Measurements from ENCODE around the gene MED15. TPM values are rescaled to one million over a fixed set of nuclear protein-coding genes. Genes with fewer than 3 reads are reported as not detected.

The MED15 gene
- total and polyA plus RNA-seq, 2 of the 8 experiments (the other 6 are each of a cell fraction or from before 2014, with no cell fraction given): 28.3 to 57.1 TPM

DNA sequence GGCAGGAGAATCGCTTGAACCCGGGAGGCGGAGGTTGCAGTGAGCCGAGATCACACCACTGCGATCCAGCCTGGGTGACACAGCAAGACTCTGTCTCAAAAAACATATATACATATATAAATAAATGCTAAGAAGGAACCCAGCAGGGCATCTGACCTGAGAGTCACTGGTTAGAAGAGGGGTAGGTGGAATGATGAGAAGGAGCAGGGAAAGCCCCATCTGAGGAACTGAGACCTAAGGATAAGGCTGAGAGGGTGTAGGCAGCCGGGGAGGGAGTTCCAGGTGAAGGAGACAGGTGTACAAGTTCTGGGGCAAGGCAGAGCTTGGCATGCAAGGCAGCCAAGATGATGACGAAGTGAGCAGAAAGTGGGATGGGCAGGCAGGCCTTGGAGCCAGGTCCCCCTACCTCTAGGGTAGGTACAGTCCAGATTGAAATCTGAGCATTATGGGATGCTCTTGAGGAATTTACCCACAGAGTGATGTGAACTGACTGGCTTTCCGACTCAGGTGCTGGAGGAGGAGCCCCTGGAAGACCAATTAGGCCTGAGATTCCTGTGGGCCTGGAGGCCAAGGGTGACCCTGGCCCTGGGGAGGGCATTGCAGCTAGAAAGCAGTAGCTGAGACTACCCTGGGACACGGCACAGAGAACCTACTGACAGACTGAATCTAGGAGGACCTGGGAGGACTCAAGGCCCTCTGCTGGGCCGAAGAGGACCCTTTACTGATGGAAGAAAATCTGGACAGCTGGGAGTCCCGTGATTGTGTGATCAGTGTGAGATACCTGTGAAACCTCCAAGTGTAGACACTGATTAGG lies 34.6 kb upstream of the MED15 start (continued):
- TF ChIP-seq, protein P1, sequence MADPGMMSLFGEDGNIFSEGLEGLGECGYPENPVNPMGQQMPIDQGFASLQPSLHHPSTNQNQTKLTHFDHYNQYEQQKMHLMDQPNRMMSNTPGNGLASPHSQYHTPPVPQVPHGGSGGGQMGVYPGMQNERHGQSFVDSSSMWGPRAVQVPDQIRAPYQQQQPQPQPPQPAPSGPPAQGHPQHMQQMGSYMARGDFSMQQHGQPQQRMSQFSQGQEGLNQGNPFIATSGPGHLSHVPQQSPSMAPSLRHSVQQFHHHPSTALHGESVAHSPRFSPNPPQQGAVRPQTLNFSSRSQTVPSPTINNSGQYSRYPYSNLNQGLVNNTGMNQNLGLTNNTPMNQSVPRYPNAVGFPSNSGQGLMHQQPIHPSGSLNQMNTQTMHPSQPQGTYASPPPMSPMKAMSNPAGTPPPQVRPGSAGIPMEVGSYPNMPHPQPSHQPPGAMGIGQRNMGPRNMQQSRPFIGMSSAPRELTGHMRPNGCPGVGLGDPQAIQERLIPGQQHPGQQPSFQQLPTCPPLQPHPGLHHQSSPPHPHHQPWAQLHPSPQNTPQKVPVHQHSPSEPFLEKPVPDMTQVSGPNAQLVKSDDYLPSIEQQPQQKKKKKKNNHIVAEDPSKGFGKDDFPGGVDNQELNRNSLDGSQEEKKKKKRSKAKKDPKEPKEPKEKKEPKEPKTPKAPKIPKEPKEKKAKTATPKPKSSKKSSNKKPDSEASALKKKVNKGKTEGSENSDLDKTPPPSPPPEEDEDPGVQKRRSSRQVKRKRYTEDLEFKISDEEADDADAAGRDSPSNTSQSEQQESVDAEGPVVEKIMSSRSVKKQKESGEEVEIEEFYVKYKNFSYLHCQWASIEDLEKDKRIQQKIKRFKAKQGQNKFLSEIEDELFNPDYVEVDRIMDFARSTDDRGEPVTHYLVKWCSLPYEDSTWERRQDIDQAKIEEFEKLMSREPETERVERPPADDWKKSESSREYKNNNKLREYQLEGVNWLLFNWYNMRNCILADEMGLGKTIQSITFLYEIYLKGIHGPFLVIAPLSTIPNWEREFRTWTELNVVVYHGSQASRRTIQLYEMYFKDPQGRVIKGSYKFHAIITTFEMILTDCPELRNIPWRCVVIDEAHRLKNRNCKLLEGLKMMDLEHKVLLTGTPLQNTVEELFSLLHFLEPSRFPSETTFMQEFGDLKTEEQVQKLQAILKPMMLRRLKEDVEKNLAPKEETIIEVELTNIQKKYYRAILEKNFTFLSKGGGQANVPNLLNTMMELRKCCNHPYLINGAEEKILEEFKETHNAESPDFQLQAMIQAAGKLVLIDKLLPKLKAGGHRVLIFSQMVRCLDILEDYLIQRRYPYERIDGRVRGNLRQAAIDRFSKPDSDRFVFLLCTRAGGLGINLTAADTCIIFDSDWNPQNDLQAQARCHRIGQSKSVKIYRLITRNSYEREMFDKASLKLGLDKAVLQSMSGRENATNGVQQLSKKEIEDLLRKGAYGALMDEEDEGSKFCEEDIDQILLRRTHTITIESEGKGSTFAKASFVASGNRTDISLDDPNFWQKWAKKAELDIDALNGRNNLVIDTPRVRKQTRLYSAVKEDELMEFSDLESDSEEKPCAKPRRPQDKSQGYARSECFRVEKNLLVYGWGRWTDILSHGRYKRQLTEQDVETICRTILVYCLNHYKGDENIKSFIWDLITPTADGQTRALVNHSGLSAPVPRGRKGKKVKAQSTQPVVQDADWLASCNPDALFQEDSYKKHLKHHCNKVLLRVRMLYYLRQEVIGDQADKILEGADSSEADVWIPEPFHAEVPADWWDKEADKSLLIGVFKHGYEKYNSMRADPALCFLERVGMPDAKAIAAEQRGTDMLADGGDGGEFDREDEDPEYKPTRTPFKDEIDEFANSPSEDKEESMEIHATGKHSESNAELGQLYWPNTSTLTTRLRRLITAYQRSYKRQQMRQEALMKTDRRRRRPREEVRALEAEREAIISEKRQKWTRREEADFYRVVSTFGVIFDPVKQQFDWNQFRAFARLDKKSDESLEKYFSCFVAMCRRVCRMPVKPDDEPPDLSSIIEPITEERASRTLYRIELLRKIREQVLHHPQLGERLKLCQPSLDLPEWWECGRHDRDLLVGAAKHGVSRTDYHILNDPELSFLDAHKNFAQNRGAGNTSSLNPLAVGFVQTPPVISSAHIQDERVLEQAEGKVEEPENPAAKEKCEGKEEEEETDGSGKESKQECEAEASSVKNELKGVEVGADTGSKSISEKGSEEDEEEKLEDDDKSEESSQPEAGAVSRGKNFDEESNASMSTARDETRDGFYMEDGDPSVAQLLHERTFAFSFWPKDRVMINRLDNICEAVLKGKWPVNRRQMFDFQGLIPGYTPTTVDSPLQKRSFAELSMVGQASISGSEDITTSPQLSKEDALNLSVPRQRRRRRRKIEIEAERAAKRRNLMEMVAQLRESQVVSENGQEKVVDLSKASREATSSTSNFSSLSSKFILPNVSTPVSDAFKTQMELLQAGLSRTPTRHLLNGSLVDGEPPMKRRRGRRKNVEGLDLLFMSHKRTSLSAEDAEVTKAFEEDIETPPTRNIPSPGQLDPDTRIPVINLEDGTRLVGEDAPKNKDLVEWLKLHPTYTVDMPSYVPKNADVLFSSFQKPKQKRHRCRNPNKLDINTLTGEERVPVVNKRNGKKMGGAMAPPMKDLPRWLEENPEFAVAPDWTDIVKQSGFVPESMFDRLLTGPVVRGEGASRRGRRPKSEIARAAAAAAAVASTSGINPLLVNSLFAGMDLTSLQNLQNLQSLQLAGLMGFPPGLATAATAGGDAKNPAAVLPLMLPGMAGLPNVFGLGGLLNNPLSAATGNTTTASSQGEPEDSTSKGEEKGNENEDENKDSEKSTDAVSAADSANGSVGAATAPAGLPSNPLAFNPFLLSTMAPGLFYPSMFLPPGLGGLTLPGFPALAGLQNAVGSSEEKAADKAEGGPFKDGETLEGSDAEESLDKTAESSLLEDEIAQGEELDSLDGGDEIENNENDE (IDR thresholded peaks at IDR 0.05; ENCODE audit: insufficient replicate concordance, low read length): no peak

Data from H1 (cell line).